ENCODE results near the gene INO80. TPM values are rescaled to one million over a fixed set of nuclear protein-coding genes. Genes with fewer than 3 reads are reported as not detected.

INO80 gene
- total RNA-seq, 4 donors from 2014 or later: 15.2 to 24.8 (median 22.3) TPM

- H3K27me3 ChIP-seq: no peaks in the 10 kb centered on the region
- TF ChIP-seq POLR2A (IDR thresholded peaks at IDR 0.05) (no peak), CTCF (IDR thresholded peaks at IDR 0.05) (no peak)
- H3K4me1 ChIP-seq: peaks cover 0 to 36% (median 5%) of the 10 kb centered on the region in 3 donors
- H3K36me3 ChIP-seq: peaks cover 0 to 71% (median 0%) of the 10 kb centered on the region in 3 donors
- peak overlapping the region in 2 of 4 donors; percentile 46 to 59 for H3K27ac ChIP-seq
- 63% methylated on average over 5 of the region's 5 CpGs for WGBS, 2 donors
- intact Hi-C loops (cut with DNase I): loop anchor here (5.0 kb wide), 2 partner anchors 77 to 112 kb away; no protein-coding TSS in a partner anchor
- no peaks in the 10 kb centered on the region for H3K9me3 ChIP-seq
- no peak overlapping the region for H3K4me3 ChIP-seq
- no peak for DNase-seq
Observed at GRCh38 chr15:41019174-41019573, 96.9 kb downstream of the INO80 start.

GRCh38 chr15:41018534-41018933 lies 97.5 kb downstream of the INO80 start:
- WGBS, 2 donors: 45 to 60% methylated on average over 1 of the region's 1 CpG

GRCh38 chr15:41017066-41017735 lies 98.9 kb downstream of the INO80 start:
- no peak for DNase-seq
- no peak overlapping the region for H3K4me3 ChIP-seq
- peaks cover 0 to 84% (median 0%) of the 10 kb centered on the region in 3 donors for H3K36me3 ChIP-seq
- no peaks in the 10 kb centered on the region for H3K27me3 ChIP-seq
- peaks cover 0 to 31% (median 5%) of the 10 kb centered on the region in 3 donors for H3K4me1 ChIP-seq
- peak overlapping the region in 3 of 4 donors; percentile 24 to 59 (median 46) for H3K27ac ChIP-seq
- intact Hi-C loops (cut with DNase I): loop anchor here (5.0 kb wide), 2 partner anchors 75 to 110 kb away; no protein-coding TSS in a partner anchor
- TF ChIP-seq CTCF (IDR thresholded peaks at IDR 0.05): no peak
- no peak for TF ChIP-seq POLR2A (IDR thresholded peaks at IDR 0.05)
- 48 to 51% methylated on average over 2 of the region's 2 CpGs for WGBS, 2 donors
- no peaks in the 10 kb centered on the region for H3K9me3 ChIP-seq

More at GRCh38 chr15:41018534-41018933, 97.5 kb downstream of the INO80 start:
- H3K27me3 ChIP-seq: no peaks in the 10 kb centered on the region
- peaks cover 0 to 76% (median 0%) of the 10 kb centered on the region in 3 donors for H3K36me3 ChIP-seq
- H3K4me1 ChIP-seq: peaks cover 0 to 31% (median 5%) of the 10 kb centered on the region in 3 donors
- no peaks in the 10 kb centered on the region for H3K9me3 ChIP-seq
- TF ChIP-seq POLR2A (IDR thresholded peaks at IDR 0.05) (no peak), CTCF (IDR thresholded peaks at IDR 0.05) (peak in 5 of 6 experiments; percentile 28 to 59 (median 47))
- intact Hi-C loops (cut with DNase I): loop anchor here (5.0 kb wide), 2 partner anchors 76 to 111 kb away; no protein-coding TSS in a partner anchor
- DNase-seq: no peak
- H3K27ac ChIP-seq: peak overlapping the region in 2 of 4 donors; percentile 46 to 59
- no peak overlapping the region for H3K4me3 ChIP-seq

DNA sequence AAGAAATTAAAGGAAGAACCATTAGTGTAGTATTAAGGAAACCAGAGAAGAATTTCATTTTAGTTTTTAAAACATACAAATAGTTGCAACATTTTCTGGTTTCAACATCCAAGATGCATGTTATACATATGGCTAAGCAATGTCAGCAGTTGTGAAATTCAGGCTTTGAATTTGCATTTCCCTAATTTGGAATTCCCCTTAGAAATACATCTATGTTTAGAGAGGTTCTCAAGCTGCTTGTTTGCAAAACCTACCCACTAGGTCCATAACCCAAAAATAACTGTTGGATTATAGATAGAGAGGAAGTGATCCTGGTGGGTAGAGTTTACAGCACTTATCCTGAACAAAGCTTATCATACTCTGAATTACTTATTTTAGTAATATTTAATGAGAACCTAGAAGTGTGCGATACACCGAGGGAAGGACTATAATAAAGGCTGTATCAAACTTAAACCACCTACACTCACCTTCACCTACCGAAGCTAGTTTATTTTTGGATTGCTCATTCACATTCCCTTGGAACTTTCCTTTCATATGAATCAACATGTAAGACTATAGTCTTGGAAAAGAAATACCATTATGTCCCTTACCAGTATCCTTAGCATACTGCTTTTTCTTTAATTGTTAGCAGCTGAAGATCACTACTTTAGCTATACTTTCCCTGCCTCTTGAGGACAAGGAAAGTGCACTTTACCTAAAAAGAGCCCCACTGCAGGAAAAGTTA lies 102.2 kb downstream of the INO80 start:
- intact Hi-C loops (cut with DNase I): no loop called here
- H3K27ac ChIP-seq: no peak overlapping the region
- H3K4me3 ChIP-seq: no peak overlapping the region
- 72 to 74% methylated on average over 3 of the region's 3 CpGs for WGBS, 2 donors
- H3K36me3 ChIP-seq: peaks cover 0 to 77% (median 0%) of the 10 kb centered on the region in 3 donors
- TF ChIP-seq CTCF (IDR thresholded peaks at IDR 0.05): no peak
- TF ChIP-seq POLR2A (IDR thresholded peaks at IDR 0.05): no peak
- peaks cover 0 to 35% (median 8%) of the 10 kb centered on the region in 3 donors for H3K4me1 ChIP-seq
- no peak for DNase-seq
- H3K27me3 ChIP-seq: no peaks in the 10 kb centered on the region
- H3K9me3 ChIP-seq: no peaks in the 10 kb centered on the region
